Endothelial cell of umbilical vein (primary cell): ENCODE data around the gene SLC35E2B. TPM values are rescaled to one million over a fixed set of nuclear protein-coding genes. Genes with fewer than 3 reads are reported as not detected.

Experiments
- BruUV-seq: library from RNA; stranded (reverse); fragments of 400-500 nt; replicated peaks from 2 replicates; lab custom pipeline; 2021; lab: Mats Ljungman, UMichigan
- CTCF ChIA-PET: fragments of 300-600, 350-600 bp; sonication (Branson Sonifier 250); formaldehyde crosslinking; loops from one replicate; lab custom pipeline; 2021; ENCODE audit warnings: antibody characterized with exemption, inconsistent platforms; lab: Charles Lee
- POLR2A ChIA-PET: fragments of 300-600, 350-600 bp; sonication (Branson Sonifier 250); formaldehyde crosslinking; loops from one replicate; lab custom pipeline; 2021; ENCODE audit warnings: antibody characterized with exemption, inconsistent platforms; lab: Charles Lee
- DNase-seq: peaks from one replicate; pipeline ENCODE4 v3.0.0-alpha.2; 2011; ENCODE audit warnings: low read depth, low spot score
- FAIRE-seq: peaks from 2 replicates; lab custom pipeline; 2011; peaks lifted over from hg19 to GRCh38; lab: Jason Lieb, UNC
- H2AFZ ChIP-seq: 2 replicates; pipeline ENCODE4 v1.6.0; 2012; ENCODE audit warnings: low read depth, low read length, control low read depth, inconsistent platforms
- H3K27ac ChIP-seq: 2 replicates; pipeline ENCODE4 v1.5.1; 2011; ENCODE audit warnings: low read depth, mild to moderate bottlenecking, control low read depth, low read length, moderate library complexity; ENCODE audit not compliant: insufficient read depth
- H3K27me3 ChIP-seq, 2 experiments: 2 replicates each; pipeline versions ENCODE4 v1.6.0 to v1.6.1; 2011; ENCODE audit warnings: low read length in 2 of 2, mixed read lengths in 1 of 2; ENCODE audit not compliant: control insufficient read depth in 2 of 2, insufficient read depth in 2 of 2
- H3K36me3 ChIP-seq, 2 experiments: 2 replicates in 1 of 2; 3 replicates in 1 of 2; pipeline ENCODE4 v1.5.1; 2011; ENCODE audit warnings: low read length in 2 of 2, mild to moderate bottlenecking in 1 of 2, moderate library complexity in 1 of 2; ENCODE audit not compliant: control insufficient read depth in 2 of 2, insufficient read depth in 2 of 2; ENCODE audit errors: extremely low read depth in 1 of 2
- H3K4me1 ChIP-seq: 3 replicates; pipeline ENCODE4 v1.5.1; 2011; ENCODE audit warnings: mild to moderate bottlenecking, low read length; ENCODE audit not compliant: control insufficient read depth, insufficient read depth; ENCODE audit errors: extremely low read depth
- H3K4me2 ChIP-seq: 2 replicates; pipeline ENCODE4 v1.6.1; 2011; ENCODE audit warnings: low read length, control low read depth, mixed read lengths; ENCODE audit not compliant: insufficient read depth
- H3K4me3 ChIP-seq, 3 experiments: fragments of 200-600 bp in 1 of 3; sonication (generic), shearing (Covaris generic) in 1 of 3; replicated peaks in 1 of 3; 2 replicates each; pipeline ENCODE4 v1.5.1; 2011 to 2016; ENCODE audit warnings: control low read depth in 3 of 3, low read length in 3 of 3, mild to moderate bottlenecking in 2 of 3, inconsistent platforms in 1 of 3, low read depth in 1 of 3, moderate library complexity in 1 of 3; ENCODE audit not compliant: insufficient read depth in 1 of 3
- H3K79me2 ChIP-seq: 2 replicates; pipeline ENCODE4 v1.6.0; 2012; ENCODE audit warnings: low read length, inconsistent platforms; ENCODE audit not compliant: control insufficient read depth, insufficient read depth
- H3K9ac ChIP-seq: replicated peaks from 2 replicates; pipeline ENCODE3; 2011; ENCODE audit warnings: low read length, control low read depth; ENCODE audit not compliant: insufficient read depth; ENCODE audit errors: extremely low read depth
- H3K9me1 ChIP-seq: replicated peaks from 3 replicates; pipeline ENCODE4 v1.6.0; 2011; ENCODE audit warnings: mild to moderate bottlenecking, low read length; ENCODE audit not compliant: control insufficient read depth, insufficient read depth; ENCODE audit errors: extremely low read depth
- H3K9me3 ChIP-seq: replicated peaks from 2 replicates; pipeline ENCODE4 v1.5.1; 2012; ENCODE audit warnings: low read length, inconsistent platforms; ENCODE audit not compliant: control insufficient read depth, insufficient read depth
- H4K20me1 ChIP-seq: replicated peaks from 2 replicates; pipeline ENCODE3; 2011; ENCODE audit warnings: mild to moderate bottlenecking, low read length; ENCODE audit not compliant: control insufficient read depth, insufficient read depth; ENCODE audit errors: extremely low read depth
- EZH2 ChIP-seq: IDR thresholded peaks from 2 replicates; pipeline ENCODE4 v1.6.1; 2012; ENCODE audit warnings: borderline replicate concordance, low read depth, mild to moderate bottlenecking, moderate library complexity, low read length, inconsistent platforms; ENCODE audit not compliant: severe bottlenecking
- FOS ChIP-seq: IDR thresholded peaks from 2 replicates; pipeline ENCODE4 v1.6.1; 2011; ENCODE audit warnings: mild to moderate bottlenecking, low read length, moderate library complexity, borderline replicate concordance; ENCODE audit not compliant: insufficient read depth
- GATA2 ChIP-seq: IDR thresholded peaks from 2 replicates; pipeline ENCODE4 v1.7.0; 2011; ENCODE audit warnings: low read depth, mild to moderate bottlenecking, moderate library complexity, mixed read lengths, low read length; ENCODE audit not compliant: insufficient read length, insufficient read depth
- MYC ChIP-seq: IDR thresholded peaks from one replicate; pipeline ENCODE4 v1.6.1; 2011; ENCODE audit warnings: mild to moderate bottlenecking, low read depth, low read length
- POLR2AphosphoS5 ChIP-seq: IDR thresholded peaks from 2 replicates; pipeline ENCODE4 v1.6.1; 2012; ENCODE audit warnings: low read depth, mild to moderate bottlenecking, control low read depth, low read length, moderate library complexity; ENCODE audit not compliant: insufficient read depth
- dilution Hi-C: fragments of 300-500 bp; cut with MboI; formaldehyde crosslinking; loops from one replicate; pipeline ENCODE4 v1.15.0; 2019; ENCODE audit warnings: low sequenced_read_pairs; ENCODE audit not compliant: extremely low pct_ligation_motif_present
- intact Hi-C: fragments of 100-400 bp; cut with micrococcal nuclease; formaldehyde crosslinking; loops from one replicate; pipeline ENCODE4 v1.10.0; 2022
- polyA plus RNA-seq, 4 experiments: library from polyadenylated mRNA; depleted of rRNA in 3 of 4; stranded (reverse) in 3 of 4; unstranded in 1 of 4; fragments of >200 nt; gene quantifications; 2 replicates each; pipeline versions ENCODE4 v1.2.1 to v1.2.3, GENCODE V29; 2011 to 2012; ENCODE audit warnings: missing spikeins in 1 of 4
- total RNA-seq: library from RNA; stranded (reverse); gene quantifications from 2 replicates; pipeline ENCODE4 v1.2.3, GENCODE V29; 2021
- TF ChIP-seq, protein P1 (sequence below): IDR thresholded peaks from 2 replicates; pipeline ENCODE4 v1.6.1; 2011; ENCODE audit not compliant: insufficient read depth, insufficient read length

Gene SLC35E2B
- total and polyA plus RNA-seq, 2 donors (not counting 3 experiments of a cell fraction or from before 2014, with no cell fraction given), result 28.0 to 51.2 TPM

DNA sequence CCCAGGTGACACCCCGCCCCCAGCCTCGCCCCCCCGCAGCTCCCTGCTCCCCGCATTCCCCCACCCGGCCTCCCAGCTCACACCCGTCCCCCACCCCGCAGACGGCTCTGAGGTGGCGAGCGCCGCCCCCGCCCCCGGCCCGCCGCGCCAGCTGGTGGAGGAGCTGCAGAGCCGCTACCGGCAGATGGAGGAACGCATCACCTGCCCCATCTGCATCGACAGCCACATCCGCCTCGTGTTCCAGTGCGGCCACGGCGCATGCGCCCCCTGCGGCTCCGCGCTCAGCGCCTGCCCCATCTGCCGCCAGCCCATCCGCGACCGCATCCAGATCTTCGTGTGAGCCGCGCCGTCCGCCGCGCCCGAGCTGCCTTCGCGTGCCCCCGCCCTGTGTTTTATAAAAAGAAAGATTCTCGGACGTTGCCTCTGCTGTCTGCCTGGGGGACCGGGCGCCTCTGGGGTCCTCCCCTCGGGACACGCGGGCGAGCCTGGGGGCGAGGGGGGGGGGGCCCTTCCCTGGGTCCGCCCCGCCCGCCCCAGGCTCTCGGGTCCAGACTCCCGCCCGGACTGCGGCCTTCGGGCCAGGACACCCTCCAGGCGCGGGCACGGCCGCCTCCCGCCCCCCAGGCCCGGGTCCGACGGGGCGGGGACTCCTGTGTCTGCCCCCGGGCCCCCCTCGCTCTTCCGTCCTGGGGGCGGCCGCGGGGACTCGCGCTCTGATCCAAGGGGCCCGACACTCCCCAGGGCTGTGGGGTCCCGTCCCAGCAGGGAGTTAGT is 62.2 kb downstream of the SLC35E2B start:
- FAIRE-seq, result no peak
- TF ChIP-seq, protein P1, sequence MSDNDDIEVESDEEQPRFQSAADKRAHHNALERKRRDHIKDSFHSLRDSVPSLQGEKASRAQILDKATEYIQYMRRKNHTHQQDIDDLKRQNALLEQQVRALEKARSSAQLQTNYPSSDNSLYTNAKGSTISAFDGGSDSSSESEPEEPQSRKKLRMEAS, result peak; percentile 77
- peak; percentile 9 for TF ChIP-seq POLR2AphosphoS5
- no peak for TF ChIP-seq FOS
- peak; percentile 85 for TF ChIP-seq EZH2
- no peak for TF ChIP-seq GATA2
- TF ChIP-seq MYC, result no peak
- no TSS peak for BruUV-seq
- ChIA-PET CTCF (interaction anchor here (1.0 to 1.6 kb wide), 3 partner anchors 11 to 275 kb away, joined by 3 read pairs; no protein-coding TSS in a partner anchor), POLR2A (no interaction called here)
- Histone ChIP-seq H2AFZ (no peak overlapping the region), H3K27ac (no peak overlapping the region), H3K79me2 (no peaks in the 10 kb centered on the region), H3K27me3 (peaks cover 3 to 24% of the 10 kb centered on the region in 2 experiments), H3K4me2 (no peak overlapping the region), H3K4me1 (no peaks in the 10 kb centered on the region), H3K9me3 (no peaks in the 10 kb centered on the region), H3K9ac (no peak overlapping the region), H3K9me1 (no peaks in the 10 kb centered on the region), H4K20me1 (no peaks in the 10 kb centered on the region), H3K4me3 (no peak overlapping the region), H3K36me3 (no peaks in the 10 kb centered on the region)
- peak; percentile 49 for DNase-seq
- dilution Hi-C loops, result no loop called here
- intact Hi-C loops, result no loop called here
